Peyer's patch (tissue), 4 donors: Measurements from ENCODE around the gene ARHGAP30. TPM values are rescaled to one million over a fixed set of nuclear protein-coding genes. Genes with fewer than 3 reads are reported as not detected.
A peak's percentile ranks its signal among the peaks of the same experiment; 100 is the strongest.

Source experiments
- DNase-seq, 3 donors: peaks; one replicate each; pipeline ENCODE4 v3.0.0-alpha.2; 2017 to 2019
- H3K27ac ChIP-seq, 4 donors: fragments of 200-600 bp; sonication (generic); one replicate each; pipeline ENCODE4 v1.5.1; 2016 to 2019
- H3K27me3 ChIP-seq, 2 donors: fragments of 200-600 bp; sonication (generic); one replicate each; pipeline ENCODE4 v1.5.1; 2019
- H3K36me3 ChIP-seq, 3 donors: fragments of 200-600 bp; sonication (generic); one replicate each; pipeline ENCODE4 v1.5.1; 2016 to 2019
- H3K4me1 ChIP-seq, 4 donors: fragments of 200-600 bp; sonication (generic); one replicate each; pipeline ENCODE4 v1.5.1; 2016 to 2019
- H3K4me3 ChIP-seq, 4 donors: fragments of 200-600 bp; sonication (generic); 1 replicate in 3 of 4; 2 replicates in 1 of 4; pipeline ENCODE4 v1.5.1; 2016 to 2019; ENCODE audit warnings: mild to moderate bottlenecking in 1 of 4
- H3K9me3 ChIP-seq, 4 donors: fragments of 200-600 bp; sonication (generic); one replicate each; pipeline ENCODE4 v1.5.1; 2016 to 2019; ENCODE audit warnings: mild to moderate bottlenecking in 1 of 4
- CTCF ChIP-seq, 6 experiments: fragments of 450-650 bp in 4 of 6; fragments of 200-600 bp in 2 of 6; sonication (generic) in 1 of 6; IDR thresholded peaks; one replicate each; pipeline ENCODE4 v1.5.1; 2017 to 2019; ENCODE audit warnings: antibody characterized with exemption in 6 of 6, mild to moderate bottlenecking in 3 of 6, moderate library complexity in 1 of 6
- POLR2A ChIP-seq, 2 donors: fragments of 450-650 bp; IDR thresholded peaks; one replicate each; pipeline ENCODE4 v1.5.1; 2017; ENCODE audit warnings: antibody characterized with exemption in 2 of 2, mild to moderate bottlenecking in 2 of 2, moderate library complexity in 2 of 2
- total RNA-seq, 4 donors: library from RNA; depleted of rRNA; stranded (reverse); fragments of >200 nt; gene quantifications; one replicate each; pipeline ENCODE4 v1.1.0, GENCODE V29; 2016

The ARHGAP30 gene
- total RNA-seq, 4 donors from 2014 or later = 5.1 to 31.4 (median 6.7) TPM

GRCh38 chr1:161099090-161099802 lies 29.6 kb upstream of the ARHGAP30 start:
- no peak overlapping the region for H3K27ac ChIP-seq
- peaks cover 0 to 11% (median 4%) of the 10 kb centered on the region in 4 donors for H3K4me1 ChIP-seq
- peak overlapping the region in 1 of 4 donors; percentile 77 for H3K4me3 ChIP-seq

GRCh38 chr1:161098210-161099068 lies 28.7 kb upstream of the ARHGAP30 start, which contains the start of gene KLHDC9:
TSS of gene KLHDC9 (plus strand) at chr1:161098361. CDS start at chr1:161098536, 175 bp downstream.
- no peaks in the 10 kb centered on the region for H3K9me3 ChIP-seq
- H3K36me3 ChIP-seq = peaks cover 0 to 25% (median 0%) of the 10 kb centered on the region in 3 donors
- peaks cover 0 to 11% (median 4%) of the 10 kb centered on the region in 4 donors for H3K4me1 ChIP-seq
- peak; percentile 84 to 93 (median 88) for DNase-seq
- TF ChIP-seq CTCF (IDR thresholded peaks at IDR 0.05) = peak in 4 of 6 experiments; percentile 24 to 37 (median 28)
- no peak for TF ChIP-seq POLR2A (IDR thresholded peaks at IDR 0.05)
- peak within 1 kb of the TSS; percentile 55 to 77 (median 58) for H3K4me3 ChIP-seq
- peak within 1 kb of the TSS; percentile 45 to 78 (median 66) for H3K27ac ChIP-seq
- H3K27me3 ChIP-seq = no peaks in the 10 kb centered on the region

More at GRCh38 chr1:161099090-161099802, 29.6 kb upstream of the ARHGAP30 start:
- H3K27me3 ChIP-seq = no peaks in the 10 kb centered on the region
- H3K9me3 ChIP-seq = no peaks in the 10 kb centered on the region
- H3K36me3 ChIP-seq = peaks cover 0 to 25% (median 0%) of the 10 kb centered on the region in 3 donors
- TF ChIP-seq POLR2A (IDR thresholded peaks at IDR 0.05) = no peak
- no peak for TF ChIP-seq CTCF (IDR thresholded peaks at IDR 0.05)
- no peak for DNase-seq

GRCh38 chr1:161096530-161096929 lies 26.8 kb upstream of the ARHGAP30 start:
- H3K27ac ChIP-seq = no peak overlapping the region

GRCh38 chr1:161096015-161096414 lies 26.3 kb upstream of the ARHGAP30 start:
- TF ChIP-seq CTCF (IDR thresholded peaks at IDR 0.05) (no peak), POLR2A (IDR thresholded peaks at IDR 0.05) (no peak)
- no peak for DNase-seq
- no peak overlapping the region for H3K27ac ChIP-seq
- H3K36me3 ChIP-seq = peaks cover 0 to 8% (median 0%) of the 10 kb centered on the region in 3 donors
- H3K9me3 ChIP-seq = no peaks in the 10 kb centered on the region
- H3K4me3 ChIP-seq = no peak overlapping the region
- no peaks in the 10 kb centered on the region for H3K27me3 ChIP-seq
- H3K4me1 ChIP-seq = peaks cover 0 to 11% (median 4%) of the 10 kb centered on the region in 4 donors

More at GRCh38 chr1:161096530-161096929, 26.8 kb upstream of the ARHGAP30 start:
- no peak for DNase-seq
- Histone ChIP-seq H3K4me1 (peaks cover 0 to 11% (median 4%) of the 10 kb centered on the region in 4 donors), H3K9me3 (no peaks in the 10 kb centered on the region), H3K36me3 (peaks cover 0 to 13% (median 0%) of the 10 kb centered on the region in 3 donors), H3K4me3 (no peak overlapping the region), H3K27me3 (no peaks in the 10 kb centered on the region)
- no peak for TF ChIP-seq POLR2A (IDR thresholded peaks at IDR 0.05)
- TF ChIP-seq CTCF (IDR thresholded peaks at IDR 0.05) = no peak

GRCh38 chr1:161095230-161095629 lies 25.5 kb upstream of the ARHGAP30 start:
- no peak overlapping the region for H3K4me3 ChIP-seq
- H3K27me3 ChIP-seq = no peaks in the 10 kb centered on the region
- peaks cover 0 to 11% (median 4%) of the 10 kb centered on the region in 4 donors for H3K4me1 ChIP-seq
- no peaks in the 10 kb centered on the region for H3K9me3 ChIP-seq
- DNase-seq = no peak
- H3K27ac ChIP-seq = no peak overlapping the region
- no peak for TF ChIP-seq POLR2A (IDR thresholded peaks at IDR 0.05)
- no peak for TF ChIP-seq CTCF (IDR thresholded peaks at IDR 0.05)
- H3K36me3 ChIP-seq = no peaks in the 10 kb centered on the region
